GM19372 (cell line): ENCODE measurements around the gene MSRB1.

Experiments
- ATAC-seq: cut with Tn5 transposase; IDR thresholded peaks from one replicate; pipeline ENCODE4 v1.9.1; 2021; ENCODE audit warnings: mild to moderate bottlenecking, low read depth, moderate library complexity; ENCODE audit not compliant: unreplicated experiment

Gene MSRB1

GRCh38 chr16:1918351-1919326 lies 24.4 kb downstream of the MSRB1 start, which contains the start of gene HS3ST6:
TSS of gene HS3ST6 (minus strand) at chr16:1918415. CDS start at chr16:1918323, 92 bp downstream.
- no peak for ATAC-seq

GRCh38 chr16:1917665-1918350 lies 25.2 kb downstream of the MSRB1 start:
- ATAC-seq: no peak

GRCh38 chr16:1917056-1917664 lies 25.8 kb downstream of the MSRB1 start:
- ATAC-seq: no peak

- no peak for ATAC-seq
These were observed 26.4 kb downstream of the MSRB1 start for GRCh38 chr16:1916640-1916990.

GRCh38 chr16:1915732-1916639 lies 27.0 kb downstream of the MSRB1 start:
- no peak for ATAC-seq

GRCh38 chr16:1914988-1915387 lies 28.0 kb downstream of the MSRB1 start:
- ATAC-seq: no peak

GRCh38 chr16:1914084-1914608 lies 28.9 kb downstream of the MSRB1 start:
- ATAC-seq: no peak

- no peak for ATAC-seq
These were observed 29.5 kb downstream of the MSRB1 start for GRCh38 chr16:1913327-1914083.

- no peak for ATAC-seq
These were observed 30.8 kb downstream of the MSRB1 start for GRCh38 chr16:1912215-1912543.

GRCh38 chr16:1911467-1912214 lies 31.4 kb downstream of the MSRB1 start:
- no peak for ATAC-seq

- no peak for ATAC-seq
These were observed 33.3 kb downstream of the MSRB1 start for GRCh38 chr16:1909561-1910231.

- ATAC-seq: no peak
These were observed 34.0 kb downstream of the MSRB1 start for GRCh38 chr16:1908983-1909382.

- no peak for ATAC-seq
These were observed 34.8 kb downstream of the MSRB1 start for GRCh38 chr16:1908184-1908583.

GRCh38 chr16:1907226-1907860 lies 35.7 kb downstream of the MSRB1 start:
- no peak for ATAC-seq

- ATAC-seq: no peak
These were observed 36.2 kb downstream of the MSRB1 start for GRCh38 chr16:1906846-1907165.

GRCh38 chr16:1906055-1906845 lies 36.7 kb downstream of the MSRB1 start:
- no peak for ATAC-seq
